CD1c-positive myeloid dendritic cell (primary cell): ENCODE results near the gene RNF224.
"Not testable (repeated sequence)": the region's sequence is repeated elsewhere in the genome, so short reads cannot be mapped to it uniquely, and the experiment has no call there.

ENCODE experiments used
- DNase-seq: peaks from one replicate; pipeline ENCODE4 v3.0.0-alpha.2; 2016; ENCODE audit errors: extremely low spot score

RNF224 gene

DNA sequence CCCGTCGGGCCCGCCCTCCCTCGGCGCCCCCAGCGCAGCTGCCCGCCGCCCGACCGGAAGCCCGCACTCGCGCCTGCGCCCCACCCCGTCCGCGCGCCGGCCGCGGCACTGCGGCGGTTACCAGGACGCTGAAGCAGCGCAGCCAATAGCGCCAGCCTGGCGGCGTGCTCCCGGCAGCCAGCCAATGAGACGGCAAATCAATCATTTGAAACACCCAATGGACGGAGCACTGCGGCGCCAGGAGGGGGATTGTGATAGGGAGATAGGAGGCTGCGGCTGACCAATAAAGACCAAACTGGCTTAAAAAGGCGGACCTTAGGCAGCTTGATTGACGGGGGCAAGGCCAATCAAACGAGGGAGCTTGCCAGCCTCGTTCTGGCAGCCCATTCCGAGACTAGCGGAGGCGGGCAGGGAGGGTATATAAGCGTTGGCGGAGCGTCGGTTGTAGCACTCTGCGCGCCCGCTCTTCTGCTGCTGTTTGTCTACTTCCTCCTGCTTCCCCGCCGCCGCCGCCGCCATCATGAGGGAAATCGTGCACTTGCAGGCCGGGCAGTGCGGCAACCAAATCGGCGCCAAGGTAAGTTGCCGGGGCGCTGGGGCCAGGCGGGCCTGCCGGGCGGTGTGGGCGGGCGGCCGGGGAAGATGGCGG, 13.7 kb downstream of the RNF224 start, which contains the start of gene TUBB4B:
Gene TUBB4B (plus strand): TSS at position 447 of the 649 bp plus-strand sequence. CDS start 74 bp downstream, at position 521.
- DNase-seq, result peak; percentile 99

DNA sequence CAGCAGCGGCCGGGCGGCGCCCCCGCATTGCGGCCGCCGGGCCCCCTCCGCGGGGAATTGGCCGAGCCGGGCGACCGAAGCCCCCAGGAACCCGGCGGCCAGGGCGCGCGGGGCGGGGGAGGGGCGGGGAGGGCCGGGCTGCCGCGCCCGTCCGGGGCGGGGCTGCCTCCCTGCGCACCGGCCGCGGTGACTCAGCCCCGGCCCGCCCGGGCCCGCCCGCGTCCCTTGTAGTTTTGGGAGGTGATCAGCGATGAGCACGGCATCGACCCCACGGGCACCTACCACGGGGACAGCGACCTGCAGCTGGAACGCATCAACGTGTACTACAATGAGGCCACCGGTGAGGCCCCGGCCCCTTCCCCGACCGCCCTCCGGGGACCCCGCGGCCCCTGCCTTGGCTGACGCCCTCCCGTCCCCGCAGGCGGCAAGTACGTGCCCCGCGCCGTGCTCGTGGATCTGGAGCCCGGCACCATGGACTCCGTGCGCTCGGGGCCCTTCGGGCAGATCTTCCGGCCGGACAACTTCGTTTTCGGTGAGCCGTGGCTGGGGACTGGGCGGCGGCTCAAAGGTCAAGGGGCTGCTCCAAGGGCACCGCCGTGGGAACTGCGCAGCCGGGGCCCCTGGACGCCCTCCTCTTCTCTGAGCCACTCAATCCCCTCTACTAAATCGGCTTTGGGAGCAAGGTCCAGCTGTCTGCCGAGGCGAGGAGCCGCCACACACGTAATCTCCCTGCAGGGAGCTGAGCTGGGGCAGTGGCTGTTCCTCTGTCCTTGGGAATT, 14.4 kb downstream of the RNF224 start:
- no peak for DNase-seq

GRCh38 chr9:137242269-137243203, 15.2 kb downstream of the RNF224 start:
- DNase-seq, result no peak

DNA sequence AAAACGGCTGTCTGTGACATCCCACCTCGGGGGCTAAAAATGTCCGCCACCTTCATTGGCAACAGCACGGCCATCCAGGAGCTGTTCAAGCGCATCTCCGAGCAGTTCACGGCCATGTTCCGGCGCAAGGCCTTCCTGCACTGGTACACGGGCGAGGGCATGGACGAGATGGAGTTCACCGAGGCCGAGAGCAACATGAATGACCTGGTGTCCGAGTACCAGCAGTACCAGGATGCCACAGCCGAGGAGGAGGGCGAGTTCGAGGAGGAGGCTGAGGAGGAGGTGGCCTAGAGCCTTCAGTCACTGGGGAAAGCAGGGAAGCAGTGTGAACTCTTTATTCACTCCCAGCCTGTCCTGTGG, 15.9 kb downstream of the RNF224 start:
- not testable (repeated sequence) for DNase-seq

- DNase-seq, result no peak
Measured at GRCh38 chr9:137243626-137244485, 16.6 kb downstream of the RNF224 start.

- DNase-seq, result no peak
Measured at GRCh38 chr9:137244486-137245449, 17.5 kb downstream of the RNF224 start.

DNA sequence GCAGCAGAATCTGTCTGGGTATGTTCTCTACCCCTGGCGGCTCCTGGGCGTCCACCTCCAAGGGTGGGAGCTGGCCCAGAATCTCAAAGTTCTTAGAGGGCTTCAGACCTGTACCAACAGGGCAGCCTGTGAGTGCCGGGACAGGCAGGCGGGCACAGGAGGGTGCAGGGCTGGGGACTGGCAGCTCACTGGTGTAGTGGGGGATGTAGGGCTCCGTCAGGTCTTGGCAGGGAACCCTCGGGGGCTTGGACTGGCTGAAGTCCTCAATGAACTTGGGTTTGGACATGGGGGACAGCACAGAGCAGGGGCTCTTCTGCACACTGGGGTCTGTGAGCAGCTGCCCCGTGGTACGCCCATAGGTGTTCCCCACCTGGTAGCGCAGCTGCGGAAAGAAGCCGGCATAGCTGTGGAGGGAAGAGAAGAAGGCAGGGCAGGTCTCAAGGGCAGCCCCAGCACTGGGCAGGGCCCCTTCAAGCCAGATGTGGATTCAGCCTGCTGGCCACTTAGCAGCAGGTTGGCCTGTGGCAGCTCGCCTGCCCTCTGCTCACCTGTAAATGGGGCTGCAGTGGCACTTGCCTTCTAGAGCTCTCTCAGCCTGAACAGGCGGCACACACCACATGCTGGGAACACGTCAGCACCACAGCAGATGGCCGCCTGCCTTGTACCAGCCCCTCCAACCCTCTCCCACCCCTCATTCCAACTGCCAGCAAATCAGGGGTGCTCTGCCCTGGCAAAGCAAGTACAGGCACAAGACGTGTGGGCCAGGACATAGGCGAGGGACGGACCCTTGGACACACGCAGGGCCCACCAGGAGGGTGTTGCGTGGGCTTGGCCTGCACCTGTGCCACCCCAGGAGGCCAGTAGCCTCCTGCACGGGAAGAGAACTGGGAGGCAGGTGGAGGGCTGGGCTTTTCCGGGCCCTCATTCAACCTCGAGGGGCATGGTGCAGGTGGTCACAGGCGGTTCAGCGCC, 18.4 kb downstream of the RNF224 start:
- DNase-seq, result no peak

DNA sequence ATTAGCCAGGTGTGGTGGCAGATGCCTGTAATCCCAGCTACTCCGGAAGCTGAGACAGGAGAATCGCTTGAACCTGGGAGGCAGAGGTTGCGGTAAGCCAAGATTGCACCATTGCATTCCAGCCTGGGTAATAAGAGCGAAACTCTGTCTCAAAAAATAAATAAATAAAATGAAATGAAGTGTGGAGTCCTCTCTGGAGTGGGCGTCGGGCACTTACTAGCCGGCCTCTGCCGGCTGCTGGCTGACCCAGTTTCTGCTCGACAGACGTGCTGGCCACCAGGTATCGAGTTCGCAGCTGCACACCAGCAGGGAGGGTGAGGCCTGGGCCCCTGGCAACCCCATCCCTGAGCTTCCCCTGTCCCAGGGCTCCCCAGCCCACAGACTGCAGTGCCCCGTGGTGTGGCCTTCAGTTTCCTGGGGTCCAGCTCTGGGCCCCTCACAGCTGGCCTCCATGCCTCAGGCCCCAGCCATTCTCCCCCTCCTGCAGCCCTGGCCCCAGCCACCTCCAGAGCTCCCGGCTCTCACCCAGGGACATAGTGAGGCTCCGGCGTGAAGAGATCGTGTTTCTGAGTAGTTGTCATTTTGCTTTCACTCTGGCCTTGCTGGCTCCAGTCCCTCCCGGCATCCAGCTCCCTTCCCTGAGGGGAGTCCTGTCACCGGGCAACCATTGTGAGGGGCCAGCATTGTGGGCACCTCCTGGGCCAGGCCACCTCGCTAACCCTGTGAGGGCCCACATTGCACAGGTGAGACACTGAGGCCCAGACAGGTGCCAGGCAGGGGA, 20.0 kb downstream of the RNF224 start:
- no peak for DNase-seq

GRCh38 chr9:137247916-137248175, 20.5 kb downstream of the RNF224 start:
- DNase-seq, result no peak

GRCh38 chr9:137250329-137251193, 23.3 kb downstream of the RNF224 start:
- DNase-seq, result no peak

DNA sequence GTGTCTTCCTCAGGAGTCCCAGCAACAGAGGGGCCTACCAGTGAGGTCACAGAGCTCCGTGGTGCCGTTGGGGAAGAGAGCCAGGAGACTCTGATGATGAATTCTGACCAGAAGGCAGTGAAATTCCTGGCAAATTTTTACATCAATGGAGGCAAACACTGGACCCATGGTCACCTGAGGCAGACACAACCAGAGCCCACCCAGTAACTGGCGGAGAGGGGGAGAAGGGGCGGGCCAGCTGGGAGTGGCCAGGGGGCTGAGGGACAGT, 23.8 kb downstream of the RNF224 start, which contains the start of gene STPG3:
Gene STPG3 (plus strand): TSS at position 93 of the 268 bp plus-strand sequence. CDS start 1 bp downstream, at position 94.
- DNase-seq, result no peak

GRCh38 chr9:137251490-137252268, 24.4 kb downstream of the RNF224 start:
- DNase-seq, result no peak

DNA sequence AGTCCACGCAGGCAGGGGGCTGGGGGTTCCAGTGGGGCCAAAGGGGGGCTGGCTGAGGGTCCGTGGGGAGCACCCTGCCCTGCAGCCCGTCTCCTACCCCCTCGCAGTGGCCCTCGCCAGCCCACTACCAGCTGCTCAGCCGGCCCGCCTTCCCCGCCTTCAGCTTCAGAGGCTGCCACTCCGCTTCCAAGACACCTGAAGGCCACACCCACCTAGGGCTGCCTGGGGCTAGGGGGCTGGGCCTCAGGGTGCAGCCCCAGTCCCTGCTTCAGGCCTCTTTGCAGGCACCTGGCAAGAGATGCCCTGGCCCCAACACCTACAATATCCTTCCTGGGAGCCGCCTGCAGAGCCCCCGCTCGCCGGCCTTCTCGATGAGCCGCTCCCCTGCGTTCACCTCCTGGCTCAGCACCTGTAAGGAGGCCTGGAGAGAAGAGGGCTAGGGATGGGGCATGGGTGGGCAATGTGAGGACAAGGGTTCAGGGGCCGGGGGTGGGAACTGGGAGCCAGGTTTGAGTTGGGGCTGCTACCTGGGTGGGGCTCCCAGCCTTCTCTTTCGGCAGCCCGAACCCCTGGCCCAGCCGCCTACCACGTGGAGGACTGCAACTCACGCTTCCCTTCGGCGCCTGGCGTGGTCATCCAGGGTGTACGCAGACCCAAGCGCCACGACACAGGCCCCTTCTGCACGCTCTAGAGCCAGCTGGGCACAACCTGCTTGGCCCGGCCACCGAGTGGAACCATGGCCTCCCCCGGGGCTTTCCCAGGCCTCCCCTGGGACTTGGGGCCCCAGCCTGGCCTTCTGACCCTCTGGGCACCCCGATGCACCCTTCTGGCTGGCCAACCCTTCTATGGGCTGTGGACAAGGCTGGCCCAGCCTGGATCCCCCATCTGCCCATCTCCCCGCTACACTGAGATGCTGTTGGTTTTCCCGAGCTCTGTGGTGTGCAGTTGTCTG, 25.5 kb downstream of the RNF224 start:
- no peak for DNase-seq

- DNase-seq, result no peak
Measured at GRCh38 chr9:137253717-137254623, 26.7 kb downstream of the RNF224 start.
